KBM-7 (cell line): ENCODE measurements around the gene BNC2.
A peak's percentile ranks its signal among the peaks of the same experiment; 100 is the strongest.
"Not testable (repeated sequence)": the region's sequence is repeated elsewhere in the genome, so short reads cannot be mapped to it uniquely, and the experiment has no call there.

ENCODE experiments used
- DNase-seq: peaks from one replicate; pipeline ENCODE4 v3.0.0-alpha.2; 2015
- in situ Hi-C: fragments of 300-500 bp; cut with MboI; formaldehyde crosslinking; loops from 2 replicates; pipeline ENCODE4 v1.14.3; 2020; ENCODE audit warnings: low sequenced_read_pairs, low pct_unique_long_range_greater_than_20kb, mixed read lengths

The BNC2 gene

GRCh38 chr9:16542290-16542689 lies 328.2 kb downstream of the BNC2 start:
- no peak for DNase-seq
- in situ Hi-C loops, result no loop called here

DNA sequence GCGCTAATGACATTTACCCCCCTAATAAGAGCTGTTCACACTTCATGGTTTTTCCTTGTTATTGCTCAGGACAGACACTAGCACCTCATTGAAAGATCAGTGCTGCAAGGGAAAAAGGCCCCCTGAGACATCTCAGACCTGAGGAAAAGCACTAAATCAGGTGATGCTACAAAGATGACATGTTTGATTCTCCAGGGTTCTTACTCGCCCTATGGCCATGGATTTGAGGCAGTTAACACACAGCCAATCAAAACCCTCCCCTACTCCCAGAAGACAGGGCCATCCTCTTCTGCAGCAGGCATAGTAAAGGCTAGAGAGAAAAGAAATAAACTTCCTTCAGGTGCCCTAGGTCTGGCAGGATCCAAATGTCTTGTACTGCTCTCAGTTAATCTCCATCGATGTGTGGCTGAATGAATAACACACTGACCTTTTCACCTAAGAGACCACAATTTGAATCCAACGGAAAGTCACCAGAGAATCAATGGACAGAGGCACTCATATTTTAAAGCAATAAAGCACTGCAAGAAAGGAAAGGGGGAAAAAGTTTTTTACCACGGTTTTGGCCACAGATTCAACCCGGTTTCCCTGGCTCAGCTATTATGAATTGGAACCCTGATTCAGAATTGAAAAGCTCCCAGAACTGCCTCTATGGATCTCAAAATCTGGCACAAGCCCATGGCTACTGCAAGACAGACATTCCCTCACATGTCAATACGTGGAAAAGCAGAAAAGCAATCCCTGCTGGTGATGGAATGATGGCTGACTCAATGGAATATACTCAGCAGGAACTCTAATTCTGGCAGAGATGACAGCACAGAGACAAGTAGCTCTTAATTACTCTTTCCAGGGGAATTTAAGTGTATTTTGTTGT lies 329.5 kb downstream of the BNC2 start:
- in situ Hi-C loops, result no loop called here
- no peak for DNase-seq

GRCh38 chr9:16539626-16540025 lies 330.8 kb downstream of the BNC2 start:
- DNase-seq, in situ Hi-C loops: not testable (repeated sequence)

DNA sequence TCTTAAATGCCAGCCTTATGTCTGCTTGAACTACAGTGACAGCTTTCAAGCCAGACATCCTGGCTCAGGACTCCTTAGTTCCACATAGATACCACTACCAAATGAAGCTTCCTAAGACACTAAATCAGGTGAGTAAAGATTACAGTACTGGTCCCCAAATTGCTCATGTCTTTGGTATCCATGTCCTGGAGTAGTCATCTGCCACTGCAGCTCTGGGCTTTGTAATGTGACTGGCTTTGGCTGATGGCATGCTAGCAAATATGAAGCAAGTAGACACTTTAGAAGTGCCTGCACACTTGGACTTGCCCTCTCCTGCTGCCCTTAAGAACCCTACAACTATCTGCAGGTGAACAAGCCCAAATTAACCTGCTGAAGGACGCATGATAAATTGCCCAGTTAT lies 334.9 kb downstream of the BNC2 start:
- in situ Hi-C loops, result no loop called here
- no peak for DNase-seq

DNA sequence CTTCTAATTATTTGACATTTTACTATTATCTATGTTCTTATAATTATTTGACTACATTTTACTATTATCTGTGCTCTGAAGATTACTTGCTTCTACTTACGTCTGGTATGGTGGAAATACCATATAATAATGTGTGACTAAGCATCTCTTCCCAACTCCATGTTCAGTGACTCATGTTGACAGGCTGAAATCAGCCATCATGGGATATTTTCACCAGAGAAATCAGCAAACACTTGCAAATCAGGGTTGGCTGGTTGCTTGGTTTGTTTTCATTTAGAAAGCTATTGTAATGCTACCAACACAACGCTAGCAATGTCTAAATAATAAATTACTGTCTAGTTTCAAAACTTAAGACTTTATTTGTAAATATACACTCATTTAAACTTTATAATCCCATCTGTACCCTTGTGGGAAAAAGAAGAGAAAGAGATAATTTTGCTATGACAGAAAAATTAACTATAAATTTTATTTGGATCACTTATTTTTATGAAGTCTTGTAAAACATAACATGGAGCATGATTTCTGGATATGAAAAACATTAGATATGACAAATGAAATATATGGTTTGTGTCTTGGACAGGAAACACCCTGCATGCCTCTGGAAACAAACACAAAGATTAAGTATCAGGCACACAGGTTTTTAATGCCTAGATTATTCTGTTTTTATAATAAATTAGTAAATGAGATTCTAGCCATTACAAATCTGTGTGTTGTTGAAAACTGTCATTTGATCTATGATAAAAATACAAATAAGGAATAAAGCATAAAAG lies 337.6 kb downstream of the BNC2 start:
- in situ Hi-C loops, result no loop called here
- DNase-seq, result no peak

GRCh38 chr9:16532272-16532671 lies 338.2 kb downstream of the BNC2 start:
- in situ Hi-C loops, result no loop called here
- no peak for DNase-seq

DNA sequence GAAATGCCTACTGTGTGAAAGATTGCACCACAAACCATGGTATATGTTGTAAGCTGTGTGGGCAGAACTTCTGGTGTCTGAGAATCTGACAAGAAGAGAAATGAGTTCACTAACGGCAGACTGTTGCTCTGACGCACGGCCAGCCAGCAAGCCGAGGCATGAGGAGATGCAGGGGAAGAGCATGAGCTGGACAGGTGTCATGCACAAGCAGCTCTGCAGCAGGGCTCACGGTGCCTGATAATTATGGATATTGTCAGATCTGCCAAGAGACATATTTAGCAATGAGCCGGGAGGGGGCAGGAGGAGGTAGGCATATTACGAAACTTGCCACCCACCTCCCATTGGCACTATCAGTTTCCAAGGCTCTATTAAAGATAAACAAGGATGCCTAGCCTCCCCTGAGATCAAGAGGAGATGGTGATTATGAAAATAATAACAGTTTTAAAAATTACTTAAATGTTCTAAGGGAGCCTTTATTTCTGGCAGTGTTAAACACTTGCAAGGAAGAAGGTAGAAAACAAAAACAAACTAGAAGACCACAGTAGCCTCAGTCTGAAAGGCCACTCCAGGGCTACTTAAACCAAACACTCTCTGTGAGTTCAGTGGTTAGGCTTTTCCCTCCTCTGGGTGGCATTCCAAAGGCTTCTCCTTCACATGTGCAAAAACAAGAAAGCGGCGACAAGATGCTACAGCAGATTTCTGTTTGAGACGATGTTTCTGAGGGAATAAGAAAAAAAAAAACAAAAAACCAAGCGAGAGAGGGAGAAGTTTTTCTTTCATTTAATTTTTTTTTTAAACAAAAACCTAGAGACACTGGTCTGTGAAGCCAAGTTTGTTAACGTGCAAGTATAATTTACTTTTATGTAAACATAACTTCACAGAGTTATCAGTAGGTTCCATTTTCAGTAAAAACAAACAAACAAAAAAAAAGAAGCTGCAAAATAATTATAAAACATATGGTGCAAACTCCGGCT lies 339.5 kb downstream of the BNC2 start:
- DNase-seq, result no peak
- in situ Hi-C loops, result no loop called here

GRCh38 chr9:16527573-16527972 lies 342.9 kb downstream of the BNC2 start:
- in situ Hi-C loops, result no loop called here
- no peak for DNase-seq

DNA sequence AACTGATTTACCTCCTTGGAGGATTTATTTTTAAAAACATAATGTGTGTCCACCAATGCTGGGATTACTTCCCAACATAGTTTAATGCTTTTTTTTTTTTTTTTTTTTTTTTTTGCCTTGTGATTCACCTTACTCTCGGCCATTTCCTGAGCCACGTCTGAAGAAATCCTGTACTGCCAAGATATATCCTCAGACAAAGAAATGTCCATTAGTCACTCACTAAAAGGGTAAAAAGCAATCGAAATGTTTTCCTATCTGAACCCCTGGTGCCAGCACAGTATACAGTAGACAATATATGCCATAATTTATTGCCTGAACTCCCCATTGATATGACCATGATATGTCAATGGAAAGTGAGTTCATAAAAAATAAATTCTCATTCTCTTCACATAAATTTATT lies 344.1 kb downstream of the BNC2 start:
- in situ Hi-C loops, result no loop called here
- DNase-seq, result no peak

GRCh38 chr9:16524823-16525222 lies 345.6 kb downstream of the BNC2 start:
- no peak for DNase-seq
- in situ Hi-C loops, result no loop called here

DNA sequence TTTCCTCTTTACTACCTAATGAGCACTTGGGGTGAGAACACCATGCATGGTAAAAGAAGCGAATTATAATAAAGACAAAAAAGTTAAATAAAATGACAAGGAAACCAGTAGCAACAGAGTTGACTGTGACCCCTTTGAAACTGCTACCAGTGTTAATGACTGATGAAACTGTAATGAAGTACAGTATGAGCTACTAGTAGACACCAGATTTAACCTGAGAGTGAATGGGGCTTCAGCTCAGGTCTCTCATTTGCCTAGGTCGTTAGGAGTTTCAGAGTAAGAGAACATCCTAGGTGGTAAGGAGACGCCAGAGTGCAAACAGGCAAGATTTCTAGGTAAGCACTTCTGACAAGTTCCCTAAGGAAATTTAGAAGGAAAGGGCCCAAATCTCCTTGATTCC lies 346.4 kb downstream of the BNC2 start:
- in situ Hi-C loops, result no loop called here
- DNase-seq, result no peak

DNA sequence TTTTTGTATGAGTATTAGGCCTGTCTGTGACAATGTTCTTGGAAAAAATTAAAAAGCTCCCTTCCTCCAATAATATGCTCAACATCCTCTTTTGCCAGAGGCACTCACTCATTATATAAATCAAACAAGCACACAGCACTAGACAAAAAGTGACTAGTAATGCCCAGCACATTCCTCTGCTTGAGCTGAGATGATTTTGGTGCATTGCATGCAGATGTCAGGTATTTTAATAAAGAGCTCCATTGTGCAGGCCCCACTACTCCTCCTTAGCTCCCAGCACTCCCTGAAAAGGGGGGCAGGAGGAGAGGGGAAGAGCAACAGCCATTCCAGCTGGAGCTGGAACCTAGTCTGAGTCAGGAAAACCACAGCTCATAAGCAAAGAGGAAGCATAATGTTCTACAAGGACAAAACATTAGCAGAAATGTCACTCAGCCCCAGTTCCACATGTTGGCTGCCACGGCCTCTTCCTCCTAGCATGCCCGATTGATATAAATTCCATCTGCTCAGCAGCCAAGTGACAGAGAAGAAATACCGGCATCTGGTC lies 348.5 kb downstream of the BNC2 start:
- DNase-seq, result peak; percentile 74
- in situ Hi-C loops, result no loop called here

DNA sequence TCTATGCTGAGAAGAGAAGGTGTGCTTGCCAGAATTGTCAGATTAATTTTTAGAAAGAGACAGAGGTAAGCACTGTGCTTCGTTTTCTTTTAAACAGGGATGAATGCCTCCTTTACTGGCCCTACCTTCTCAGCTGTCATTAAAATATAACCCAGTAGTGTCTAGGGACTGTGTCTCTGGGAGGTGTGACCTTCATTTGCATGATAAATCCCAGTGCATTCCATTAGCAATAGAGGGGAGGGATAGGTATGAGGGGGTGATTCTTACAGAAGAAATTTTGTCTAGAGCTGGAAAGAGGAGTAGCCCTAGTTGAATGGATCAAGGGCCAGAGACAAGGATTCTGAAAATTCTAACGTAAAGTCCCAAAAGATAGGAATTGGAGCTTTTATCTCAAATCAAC lies 351.5 kb downstream of the BNC2 start:
- in situ Hi-C loops, result no loop called here
- no peak for DNase-seq

- DNase-seq, result no peak
- in situ Hi-C loops, result no loop called here
Measured at GRCh38 chr9:16516891-16517290, 353.6 kb downstream of the BNC2 start.

DNA sequence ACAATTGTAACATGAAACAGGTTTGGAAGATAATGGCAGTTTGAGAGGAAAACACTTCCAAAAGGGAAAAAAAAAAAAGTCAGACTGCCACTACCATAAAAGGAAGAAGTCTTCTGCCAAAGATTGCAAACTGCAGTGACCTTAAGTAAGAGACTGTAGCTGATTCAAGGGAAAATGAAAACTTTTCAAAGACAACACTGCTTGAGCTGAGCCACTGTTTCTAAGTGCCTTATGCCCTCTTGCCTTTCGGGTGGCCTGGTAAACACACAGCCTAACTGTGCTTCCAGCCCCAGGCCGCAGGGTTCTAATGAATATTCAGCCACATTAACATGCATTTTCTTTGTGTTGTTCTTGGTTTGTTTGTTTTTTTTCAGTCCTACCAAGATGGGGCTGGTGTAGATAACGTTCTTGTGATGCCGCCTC lies 354.6 kb downstream of the BNC2 start:
- in situ Hi-C loops, result no loop called here
- DNase-seq, result no peak

GRCh38 chr9:16515207-16515606 lies 355.3 kb downstream of the BNC2 start:
- DNase-seq, result no peak

GRCh38 chr9:16514131-16514530 lies 356.3 kb downstream of the BNC2 start:
- DNase-seq, result no peak
- in situ Hi-C loops, result no loop called here

More at GRCh38 chr9:16515207-16515606, 355.3 kb downstream of the BNC2 start:
- in situ Hi-C loops, result no loop called here

DNA sequence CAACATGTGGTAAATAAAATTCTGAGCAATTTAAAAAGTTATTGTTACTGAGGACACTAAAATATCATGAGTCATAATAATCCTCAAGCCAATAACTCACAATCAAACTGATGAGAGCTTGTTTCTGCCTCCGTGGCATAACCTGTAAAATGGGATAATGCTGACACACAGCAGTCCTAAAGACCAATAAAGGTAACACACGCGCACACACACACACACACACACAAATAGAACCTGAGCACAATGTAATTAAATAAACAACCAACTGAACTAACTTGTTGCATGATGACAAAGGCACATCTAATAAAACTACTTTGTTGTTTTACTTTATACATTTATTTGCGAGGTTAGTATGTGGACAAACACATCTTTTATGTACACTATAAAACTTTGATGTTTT lies 358.2 kb downstream of the BNC2 start:
- in situ Hi-C loops, result no loop called here
- DNase-seq, result no peak

DNA sequence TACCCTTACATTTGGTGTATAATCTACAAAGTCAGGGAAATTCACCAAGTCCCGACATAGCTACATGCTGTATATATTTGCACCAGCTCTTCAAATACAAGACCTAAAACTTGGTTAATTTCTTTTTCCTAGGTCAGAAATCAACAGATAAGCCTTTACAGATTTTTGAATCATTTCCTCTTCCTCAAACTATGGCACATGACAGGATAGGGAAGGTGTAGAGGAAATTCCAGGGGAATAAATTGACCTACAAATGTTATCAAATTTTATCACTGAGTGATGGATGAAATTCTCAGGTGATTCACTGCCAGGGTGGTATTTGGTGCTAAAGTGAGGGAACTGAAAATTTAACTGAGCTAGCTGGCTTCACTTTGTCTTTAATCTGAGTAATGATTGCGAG lies 360.0 kb downstream of the BNC2 start:
- no peak for DNase-seq
- in situ Hi-C loops, result no loop called here
